HEK293T (cell line): Measurements from ENCODE around the gene SH3PXD2A.

Experiments
- BHLHE40 ChIP-seq: fragments of 450-650 bp; IDR thresholded peaks from 2 replicates; pipeline ENCODE4 v1.6.1; 2016; ENCODE audit warnings: mild to moderate bottlenecking, moderate library complexity, borderline replicate concordance
- CTBP1 ChIP-seq: fragments of 450-650 bp; IDR thresholded peaks from 2 replicates; pipeline ENCODE4 v1.6.1; 2016; ENCODE audit warnings: borderline replicate concordance
- FOXA1 ChIP-seq: fragments of 450-650 bp; IDR thresholded peaks from 2 replicates; pipeline ENCODE4 v1.6.1; 2016; ENCODE audit warnings: mild to moderate bottlenecking
- FOXK2 ChIP-seq: fragments of 450-650 bp; IDR thresholded peaks from 2 replicates; pipeline ENCODE4 v1.6.1; 2016; ENCODE audit warnings: mild to moderate bottlenecking
- FOXM1 ChIP-seq: fragments of 450-650 bp; IDR thresholded peaks from 2 replicates; pipeline ENCODE4 v1.6.1; 2017; ENCODE audit warnings: mild to moderate bottlenecking, borderline replicate concordance
- HDGF ChIP-seq: fragments of 450-650 bp; IDR thresholded peaks from 2 replicates; pipeline ENCODE4 v1.6.1; 2017; ENCODE audit warnings: antibody characterized with exemption, borderline replicate concordance
- L3MBTL2 ChIP-seq: fragments of 450-650 bp; conservative IDR thresholded peaks from 2 replicates; pipeline ENCODE4 v1.6.1; 2016; ENCODE audit warnings: mild to moderate bottlenecking
- LEF1 ChIP-seq: fragments of 450-650 bp; IDR thresholded peaks from 2 replicates; pipeline ENCODE4 v1.6.1; 2017; ENCODE audit warnings: mild to moderate bottlenecking, borderline replicate concordance
- SP1 ChIP-seq: fragments of 450-650 bp; IDR thresholded peaks from 2 replicates; pipeline ENCODE4 v1.6.1; 2017
- SUZ12 ChIP-seq: fragments of 450-650 bp; IDR thresholded peaks from 2 replicates; pipeline ENCODE4 v1.6.1; 2016; ENCODE audit warnings: mild to moderate bottlenecking
- TARDBP ChIP-seq: fragments of 450-650 bp; IDR thresholded peaks from 2 replicates; pipeline ENCODE4 v1.6.1; 2016
- ZNF384 ChIP-seq: fragments of 450-650 bp; IDR thresholded peaks from 2 replicates; pipeline ENCODE4 v1.6.1; 2016

GRCh38 chr10:103550229-103550628 lies 305.1 kb downstream of the SH3PXD2A start:
- no peak for TF ChIP-seq ZNF384
- TF ChIP-seq SP1 = no peak
- no peak for TF ChIP-seq FOXM1
- no peak for TF ChIP-seq SUZ12
- no peak for TF ChIP-seq BHLHE40
- no peak for TF ChIP-seq L3MBTL2
- no peak for TF ChIP-seq LEF1
- TF ChIP-seq FOXK2 = no peak
- no peak for TF ChIP-seq FOXA1
- no peak for TF ChIP-seq CTBP1
- no peak for TF ChIP-seq TARDBP
- TF ChIP-seq HDGF = no peak
